Astrocyte (in vitro differentiated cells and primary cell): ENCODE results near the gene TNFRSF17. TPM values are rescaled to one million over a fixed set of nuclear protein-coding genes. Genes with fewer than 3 reads are reported as not detected.
A peak's percentile ranks its signal among the peaks of the same experiment; 100 is the strongest.
"Not testable (repeated sequence)": the region's sequence is repeated elsewhere in the genome, so short reads cannot be mapped to it uniquely, and the experiment has no call there.

ENCODE experiments used
- DNase-seq: peaks from one replicate; pipeline ENCODE4 v3.0.0-alpha.2; 2010; ENCODE audit warnings: low read depth
- FAIRE-seq: peaks from 2 replicates; lab custom pipeline; 2011; peaks lifted over from hg19 to GRCh38; lab: Jason Lieb, UNC
- H2AFZ ChIP-seq: 2 replicates; pipeline ENCODE4 v1.6.0; 2012; ENCODE audit warnings: low read depth, low read length, inconsistent platforms
- H3K27ac ChIP-seq: 2 replicates; pipeline ENCODE4 v1.5.1; 2011; ENCODE audit warnings: low read depth, low read length, inconsistent platforms
- H3K27me3 ChIP-seq: 2 replicates; pipeline ENCODE4 v1.6.0; 2011; ENCODE audit warnings: low read length, inconsistent platforms; ENCODE audit not compliant: insufficient read depth
- H3K36me3 ChIP-seq: 2 replicates; pipeline ENCODE4 v1.5.1; 2011; ENCODE audit warnings: low read length, inconsistent platforms; ENCODE audit not compliant: insufficient read depth
- H3K4me1 ChIP-seq: 2 replicates; pipeline ENCODE4 v1.5.1; 2011; ENCODE audit warnings: low read length, inconsistent platforms; ENCODE audit not compliant: insufficient read depth
- H3K4me2 ChIP-seq: 2 replicates; pipeline ENCODE4 v1.6.0; 2012; ENCODE audit warnings: low read length, inconsistent platforms
- H3K4me3 ChIP-seq: 2 replicates; pipeline ENCODE4 v1.5.1; 2011; ENCODE audit warnings: low read depth, mild to moderate bottlenecking, low read length, inconsistent platforms; ENCODE audit not compliant: insufficient read depth
- H3K79me2 ChIP-seq: 2 replicates; pipeline ENCODE4 v1.6.0; 2012; ENCODE audit warnings: mild to moderate bottlenecking, low read length, inconsistent platforms; ENCODE audit not compliant: insufficient read depth
- H3K9ac ChIP-seq: 2 replicates; pipeline ENCODE4 v1.6.0; 2012; ENCODE audit warnings: mild to moderate bottlenecking, low read length, inconsistent platforms
- H3K9me3 ChIP-seq: 2 replicates; pipeline ENCODE4 v1.5.1; 2012; ENCODE audit warnings: low read depth, mild to moderate bottlenecking, low read length, inconsistent platforms; ENCODE audit not compliant: insufficient read depth
- H4K20me1 ChIP-seq: 2 replicates; pipeline ENCODE4 v1.6.0; 2012; ENCODE audit warnings: low read length, inconsistent platforms; ENCODE audit not compliant: insufficient read depth
- H3K27ac Mint-ChIP-seq: one replicate; pipeline ENCODE4 v1.8.0; 2021; ENCODE audit warnings: mild to moderate bottlenecking, mixed read lengths; ENCODE audit not compliant: unreplicated experiment
- H3K27me3 Mint-ChIP-seq: one replicate; pipeline ENCODE4 v1.8.0; 2021; ENCODE audit warnings: low read depth, mixed read lengths; ENCODE audit not compliant: unreplicated experiment
- H3K36me3 Mint-ChIP-seq: one replicate; pipeline ENCODE4 v1.8.0; 2021; ENCODE audit warnings: low read depth, mixed read lengths; ENCODE audit not compliant: unreplicated experiment
- H3K4me1 Mint-ChIP-seq: one replicate; pipeline ENCODE4 v1.8.0; 2021; ENCODE audit warnings: low read depth, mixed read lengths; ENCODE audit not compliant: unreplicated experiment
- H3K4me3 Mint-ChIP-seq: one replicate; pipeline ENCODE4 v1.8.0; 2021; ENCODE audit warnings: mild to moderate bottlenecking, moderate library complexity, mixed read lengths; ENCODE audit not compliant: unreplicated experiment
- H3K9me3 Mint-ChIP-seq: one replicate; pipeline ENCODE4 v1.8.0; 2021; ENCODE audit warnings: mild to moderate bottlenecking, mixed read lengths; ENCODE audit not compliant: unreplicated experiment
- EZH2 ChIP-seq: IDR thresholded peaks from 2 replicates; pipeline ENCODE4 v1.6.1; 2012; ENCODE audit warnings: mild to moderate bottlenecking, low read length, inconsistent platforms; ENCODE audit not compliant: insufficient read depth
- total RNA-seq: library from RNA; stranded (reverse); gene quantifications from 2 replicates; pipeline ENCODE4 v1.2.1, GENCODE V29; 2021
- TF ChIP-seq, protein P1 (sequence below): IDR thresholded peaks from 2 replicates; pipeline ENCODE4 v1.5.1; 2011; ENCODE audit warnings: low read depth, mild to moderate bottlenecking, inconsistent platforms, low read length, moderate library complexity; ENCODE audit not compliant: insufficient read depth

Gene TNFRSF17
- total RNA-seq, 1 donor from 2014 or later = not detected

DNA sequence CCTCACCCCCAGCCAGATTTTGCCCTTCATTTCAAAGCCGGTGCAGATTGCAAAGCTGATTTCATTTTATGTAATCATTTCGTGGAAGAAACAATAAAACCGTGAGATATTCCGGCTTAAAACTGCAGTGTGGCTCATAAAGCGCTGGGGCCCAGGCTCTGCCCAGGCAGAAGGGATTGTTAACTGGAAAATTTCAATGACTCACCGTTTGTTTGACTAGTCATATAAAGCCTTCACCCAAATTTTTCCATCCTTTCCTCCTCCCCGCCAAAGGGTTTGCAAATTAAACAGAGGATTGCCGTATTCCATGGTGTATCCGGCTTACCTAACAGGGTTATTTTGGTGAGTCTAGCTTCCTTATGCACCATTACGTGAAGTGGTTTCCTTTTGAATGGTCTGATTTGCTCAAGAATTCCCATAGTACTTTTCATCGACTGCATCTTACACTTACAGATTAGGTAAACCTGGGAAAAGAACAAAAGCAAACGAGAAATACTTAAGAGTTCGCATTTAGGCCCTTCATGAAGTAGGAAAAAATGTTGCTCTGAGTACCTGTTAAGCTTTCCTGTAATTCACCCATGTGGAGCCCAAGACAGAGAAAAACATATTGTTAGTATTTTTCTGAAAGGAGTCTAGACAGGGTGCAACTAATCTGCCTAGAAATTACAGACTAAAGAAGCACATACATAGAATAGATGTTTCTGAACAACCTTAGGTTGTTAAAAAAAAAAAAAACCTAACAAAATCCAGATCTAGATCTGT is 48.3 kb upstream of the TNFRSF17 start:
- Histone ChIP-seq H3K79me2 (peaks cover 38% of the 10 kb centered on the region), H4K20me1 (peaks cover 31% of the 10 kb centered on the region), H2AFZ (peak overlapping the region; percentile 88), H3K9me3 (no peaks in the 10 kb centered on the region), H3K36me3 (no peaks in the 10 kb centered on the region), H3K4me1 (peaks cover 14% of the 10 kb centered on the region), H3K27me3 (peaks cover 5% of the 10 kb centered on the region), H3K4me3 (peak overlapping the region; percentile 84), H3K9ac (peak overlapping the region; percentile 96), H3K27ac (peak overlapping the region; percentile 42), H3K4me2 (peak overlapping the region; percentile 95)
- Mint-ChIP-seq H3K4me3 (peak overlapping the region; percentile 85), H3K4me1 (peaks cover 19% of the 10 kb centered on the region), H3K27me3 (no peaks in the 10 kb centered on the region), H3K36me3 (no peaks in the 10 kb centered on the region), H3K27ac (peak overlapping the region; percentile 87), H3K9me3 (no peaks in the 10 kb centered on the region)
- FAIRE-seq = no peak
- DNase-seq = peak; percentile 55
- TF ChIP-seq EZH2 = no peak
- TF ChIP-seq, protein P1, sequence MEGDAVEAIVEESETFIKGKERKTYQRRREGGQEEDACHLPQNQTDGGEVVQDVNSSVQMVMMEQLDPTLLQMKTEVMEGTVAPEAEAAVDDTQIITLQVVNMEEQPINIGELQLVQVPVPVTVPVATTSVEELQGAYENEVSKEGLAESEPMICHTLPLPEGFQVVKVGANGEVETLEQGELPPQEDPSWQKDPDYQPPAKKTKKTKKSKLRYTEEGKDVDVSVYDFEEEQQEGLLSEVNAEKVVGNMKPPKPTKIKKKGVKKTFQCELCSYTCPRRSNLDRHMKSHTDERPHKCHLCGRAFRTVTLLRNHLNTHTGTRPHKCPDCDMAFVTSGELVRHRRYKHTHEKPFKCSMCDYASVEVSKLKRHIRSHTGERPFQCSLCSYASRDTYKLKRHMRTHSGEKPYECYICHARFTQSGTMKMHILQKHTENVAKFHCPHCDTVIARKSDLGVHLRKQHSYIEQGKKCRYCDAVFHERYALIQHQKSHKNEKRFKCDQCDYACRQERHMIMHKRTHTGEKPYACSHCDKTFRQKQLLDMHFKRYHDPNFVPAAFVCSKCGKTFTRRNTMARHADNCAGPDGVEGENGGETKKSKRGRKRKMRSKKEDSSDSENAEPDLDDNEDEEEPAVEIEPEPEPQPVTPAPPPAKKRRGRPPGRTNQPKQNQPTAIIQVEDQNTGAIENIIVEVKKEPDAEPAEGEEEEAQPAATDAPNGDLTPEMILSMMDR = no peak

DNA sequence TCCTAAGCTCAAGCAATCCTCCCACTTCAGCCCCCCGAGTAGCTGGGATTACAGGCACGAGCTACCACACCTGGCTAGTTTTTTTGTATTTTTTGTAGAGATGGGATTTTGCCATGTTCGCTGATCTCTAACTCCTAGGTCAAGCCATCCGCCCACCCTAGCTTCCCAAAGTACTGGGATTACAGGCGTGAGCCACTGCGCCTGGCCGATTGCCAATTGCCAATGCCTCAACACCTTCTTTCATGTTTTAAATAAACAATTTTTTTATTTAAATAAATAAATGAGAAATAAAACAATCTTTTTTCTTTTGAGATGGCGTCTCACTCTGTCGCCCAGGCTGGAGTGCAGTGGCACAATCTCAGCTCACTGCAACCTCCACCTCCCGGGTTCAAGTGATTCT is 41.0 kb upstream of the TNFRSF17 start:
- not testable (repeated sequence) for FAIRE-seq, H4K20me1 ChIP-seq, H3K9ac ChIP-seq, H3K4me3 Mint-ChIP-seq, H3K27me3 ChIP-seq, H3K4me1 ChIP-seq, H3K4me1 Mint-ChIP-seq, H2AFZ ChIP-seq, H3K36me3 Mint-ChIP-seq, H3K79me2 ChIP-seq, H3K4me2 ChIP-seq, H3K4me3 ChIP-seq, DNase-seq, H3K9me3 Mint-ChIP-seq, H3K27ac Mint-ChIP-seq, H3K9me3 ChIP-seq, H3K27ac ChIP-seq, H3K36me3 ChIP-seq, H3K27me3 Mint-ChIP-seq

DNA sequence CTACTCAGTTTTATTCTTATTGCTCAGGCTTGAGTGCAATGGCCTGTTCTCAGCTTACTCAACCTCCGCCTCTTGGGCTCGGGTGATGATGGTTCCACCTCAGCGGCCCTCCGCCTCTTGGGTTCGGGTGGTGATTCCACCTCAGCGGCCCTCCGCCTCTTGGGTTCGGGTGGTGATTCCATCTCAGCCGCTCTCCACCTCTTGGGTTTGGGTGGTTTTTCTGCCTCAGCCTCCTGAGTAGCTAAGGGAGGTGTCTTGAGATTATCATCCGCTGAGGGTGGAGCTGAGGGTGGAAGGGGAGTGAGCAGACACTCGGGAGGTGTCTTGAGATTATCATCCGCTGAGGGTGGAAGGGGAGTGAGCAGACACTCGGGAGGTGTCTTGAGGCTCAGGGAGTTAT is 37.7 kb upstream of the TNFRSF17 start:
- not testable (repeated sequence) for H3K27me3 ChIP-seq, H3K27ac ChIP-seq, DNase-seq, H3K9me3 ChIP-seq, H3K36me3 ChIP-seq, H3K4me2 ChIP-seq, H3K4me3 Mint-ChIP-seq, H3K36me3 Mint-ChIP-seq, H3K4me1 ChIP-seq, H3K4me3 ChIP-seq, H4K20me1 ChIP-seq, H2AFZ ChIP-seq, H3K27ac Mint-ChIP-seq, H3K9ac ChIP-seq, H3K4me1 Mint-ChIP-seq, H3K79me2 ChIP-seq, H3K27me3 Mint-ChIP-seq, H3K9me3 Mint-ChIP-seq, FAIRE-seq

DNA sequence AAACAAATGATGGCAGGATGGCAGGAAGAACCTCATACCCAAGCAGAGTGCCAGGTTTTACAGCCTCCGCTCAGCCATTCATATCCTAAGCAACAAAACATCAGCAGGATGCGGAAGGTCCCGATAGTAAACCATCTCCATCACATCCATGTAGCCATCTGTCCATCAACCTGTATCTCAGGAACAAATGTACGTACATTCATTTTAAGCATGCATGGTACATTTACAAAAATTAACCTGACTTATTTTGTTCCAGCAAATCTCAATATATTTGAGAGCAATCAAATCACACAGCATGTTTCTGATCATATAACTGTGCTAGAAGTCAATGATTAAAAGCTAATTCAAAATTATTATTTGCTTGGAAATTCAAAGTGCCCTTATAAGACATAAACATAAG is 23.1 kb upstream of the TNFRSF17 start, which contains the start of gene NPIPB2:
Gene NPIPB2, minus strand, starts transcription at position 101 of the 400 bp plus-strand sequence. Its CDS starts 0 bp downstream, at position 101.
- not testable (repeated sequence) for H3K4me2 ChIP-seq, H3K4me1 ChIP-seq, H3K4me1 Mint-ChIP-seq, H3K36me3 ChIP-seq, FAIRE-seq, H3K4me3 ChIP-seq, H2AFZ ChIP-seq, DNase-seq, H3K4me3 Mint-ChIP-seq, H3K27me3 ChIP-seq, H3K27me3 Mint-ChIP-seq, H4K20me1 ChIP-seq, H3K79me2 ChIP-seq, H3K27ac Mint-ChIP-seq, H3K9me3 ChIP-seq, H3K9me3 Mint-ChIP-seq, H3K27ac ChIP-seq, H3K36me3 Mint-ChIP-seq, H3K9ac ChIP-seq
